Type B pancreatic cell (in vitro differentiated cells): ENCODE measurements around the gene ALDH7A1. TPM values are rescaled to one million over a fixed set of nuclear protein-coding genes. Genes with fewer than 3 reads are reported as not detected.

Experiments
- DNase-seq: peaks from one replicate; pipeline ENCODE4 v3.0.0; 2021; ENCODE audit warnings: mixed read lengths; ENCODE audit not compliant: unreplicated experiment; ENCODE audit errors: extremely low spot score
- H3K27ac Mint-ChIP-seq: 2 replicates; pipeline ENCODE4 v1.8.0; 2021; ENCODE audit warnings: mild to moderate bottlenecking, mixed read lengths
- H3K27me3 Mint-ChIP-seq: 2 replicates; pipeline ENCODE4 v1.8.0; 2021; ENCODE audit warnings: mixed read lengths
- H3K36me3 Mint-ChIP-seq: 2 replicates; pipeline ENCODE4 v1.8.0; 2021; ENCODE audit warnings: mixed read lengths
- H3K4me1 Mint-ChIP-seq: one replicate; pipeline ENCODE4 v1.8.0; 2021; ENCODE audit warnings: mixed read lengths; ENCODE audit not compliant: unreplicated experiment
- H3K4me3 Mint-ChIP-seq: 2 replicates; pipeline ENCODE4 v1.8.0; 2021; ENCODE audit warnings: mild to moderate bottlenecking, mixed read lengths
- H3K9me3 Mint-ChIP-seq: 2 replicates; pipeline ENCODE4 v1.8.0; 2021; ENCODE audit warnings: mixed read lengths
- CTCF ChIP-seq: fragments of 200-600 bp; sonication (generic); conservative IDR thresholded peaks from 2 replicates; pipeline ENCODE4 v1.5.0; 2021; ENCODE audit warnings: antibody characterized with exemption, mild to moderate bottlenecking
- total RNA-seq: library from RNA; stranded (reverse); gene quantifications from 2 replicates; pipeline ENCODE4 v1.2.1, GENCODE V29; 2021; ENCODE audit warnings: low replicate concordance

ALDH7A1 gene
- total RNA-seq, 1 donor from 2014 or later = 119 TPM

GRCh38 chr5:126513302-126513701, 81.7 kb downstream of the ALDH7A1 start:
- H3K27me3 Mint-ChIP-seq = no peaks in the 10 kb centered on the region
- H3K4me1 Mint-ChIP-seq = peaks cover 27% of the 10 kb centered on the region
- no peaks in the 10 kb centered on the region for H3K9me3 Mint-ChIP-seq
- H3K4me3 Mint-ChIP-seq = no peak overlapping the region
- no peaks in the 10 kb centered on the region for H3K36me3 Mint-ChIP-seq
- H3K27ac Mint-ChIP-seq = no peak overlapping the region
- no peak for DNase-seq
- no peak for TF ChIP-seq CTCF

DNA sequence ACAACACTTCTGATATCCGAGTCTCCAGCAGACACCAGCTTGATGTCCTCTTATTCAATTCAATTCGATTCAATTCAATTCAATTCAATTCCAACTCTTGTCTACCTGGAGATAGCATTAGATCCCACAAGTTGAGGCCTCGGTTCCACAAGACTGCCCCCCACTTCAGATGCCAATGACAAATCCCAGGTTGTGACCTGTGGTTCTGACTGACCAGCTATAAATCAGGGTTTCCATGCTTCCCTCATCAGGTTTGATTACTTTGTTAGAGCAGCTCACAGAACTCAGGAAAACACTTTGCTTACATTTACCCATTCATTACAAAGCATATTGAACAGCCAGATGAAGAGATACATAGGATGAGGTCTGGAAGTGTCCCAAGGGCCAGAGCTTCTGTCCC, 82.6 kb downstream of the ALDH7A1 start:
- Mint-ChIP-seq H3K4me1 (peaks cover 27% of the 10 kb centered on the region), H3K4me3 (no peak overlapping the region), H3K27me3 (no peaks in the 10 kb centered on the region), H3K9me3 (no peaks in the 10 kb centered on the region), H3K27ac (no peak overlapping the region), H3K36me3 (no peaks in the 10 kb centered on the region)
- no peak for TF ChIP-seq CTCF
- DNase-seq = no peak

GRCh38 chr5:126511961-126512360, 83.1 kb downstream of the ALDH7A1 start:
- no peak for TF ChIP-seq CTCF
- Mint-ChIP-seq H3K36me3 (no peaks in the 10 kb centered on the region), H3K4me1 (peaks cover 27% of the 10 kb centered on the region), H3K9me3 (no peaks in the 10 kb centered on the region), H3K27ac (no peak overlapping the region), H3K27me3 (no peaks in the 10 kb centered on the region), H3K4me3 (no peak overlapping the region)
- DNase-seq = no peak

- no peaks in the 10 kb centered on the region for H3K36me3 Mint-ChIP-seq
- DNase-seq = no peak
- H3K4me3 Mint-ChIP-seq = no peak overlapping the region
- no peak for TF ChIP-seq CTCF
- H3K4me1 Mint-ChIP-seq = peaks cover 12% of the 10 kb centered on the region
- H3K27me3 Mint-ChIP-seq = no peaks in the 10 kb centered on the region
- no peaks in the 10 kb centered on the region for H3K9me3 Mint-ChIP-seq
- no peak overlapping the region for H3K27ac Mint-ChIP-seq
These were observed 85.7 kb downstream of the ALDH7A1 start for GRCh38 chr5:126509339-126509738.

DNA sequence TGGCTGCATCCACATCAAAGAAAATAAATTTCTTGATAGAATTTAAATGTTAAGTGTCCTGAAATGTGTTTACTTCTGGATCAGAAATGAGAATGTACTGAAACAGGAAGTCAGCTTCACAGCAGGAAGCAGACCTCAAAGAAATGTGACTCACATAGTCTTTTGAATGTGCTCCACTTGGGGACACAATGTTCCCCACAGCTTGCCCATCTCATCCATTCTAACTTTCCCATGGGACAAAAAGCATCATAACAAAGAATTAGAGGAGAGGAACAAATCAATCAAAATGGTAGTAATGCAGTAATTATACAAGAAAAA, 86.1 kb downstream of the ALDH7A1 start:
- DNase-seq = no peak
- no peaks in the 10 kb centered on the region for H3K27me3 Mint-ChIP-seq
- no peak for TF ChIP-seq CTCF
- no peak overlapping the region for H3K27ac Mint-ChIP-seq
- H3K9me3 Mint-ChIP-seq = no peaks in the 10 kb centered on the region
- peaks cover 14% of the 10 kb centered on the region for H3K4me1 Mint-ChIP-seq
- no peaks in the 10 kb centered on the region for H3K36me3 Mint-ChIP-seq
- H3K4me3 Mint-ChIP-seq = no peak overlapping the region

GRCh38 chr5:126508251-126508961, 86.6 kb downstream of the ALDH7A1 start:
- H3K4me1 Mint-ChIP-seq = peaks cover 19% of the 10 kb centered on the region
- H3K27me3 Mint-ChIP-seq = no peaks in the 10 kb centered on the region
- H3K9me3 Mint-ChIP-seq = no peaks in the 10 kb centered on the region
- no peaks in the 10 kb centered on the region for H3K36me3 Mint-ChIP-seq
- no peak for TF ChIP-seq CTCF
- DNase-seq = no peak
- no peak overlapping the region for H3K27ac Mint-ChIP-seq
- no peak overlapping the region for H3K4me3 Mint-ChIP-seq
